ENCODE data around the gene CYP3A4. TPM values are rescaled to one million over a fixed set of nuclear protein-coding genes. Genes with fewer than 3 reads are reported as not detected.
"Not testable (repeated sequence)": the region's sequence is repeated elsewhere in the genome, so short reads cannot be mapped to it uniquely, and the experiment has no call there.

Gene CYP3A4
- polyA plus RNA-seq, 1 experiment, result not detected

- TF ChIP-seq, protein P1, sequence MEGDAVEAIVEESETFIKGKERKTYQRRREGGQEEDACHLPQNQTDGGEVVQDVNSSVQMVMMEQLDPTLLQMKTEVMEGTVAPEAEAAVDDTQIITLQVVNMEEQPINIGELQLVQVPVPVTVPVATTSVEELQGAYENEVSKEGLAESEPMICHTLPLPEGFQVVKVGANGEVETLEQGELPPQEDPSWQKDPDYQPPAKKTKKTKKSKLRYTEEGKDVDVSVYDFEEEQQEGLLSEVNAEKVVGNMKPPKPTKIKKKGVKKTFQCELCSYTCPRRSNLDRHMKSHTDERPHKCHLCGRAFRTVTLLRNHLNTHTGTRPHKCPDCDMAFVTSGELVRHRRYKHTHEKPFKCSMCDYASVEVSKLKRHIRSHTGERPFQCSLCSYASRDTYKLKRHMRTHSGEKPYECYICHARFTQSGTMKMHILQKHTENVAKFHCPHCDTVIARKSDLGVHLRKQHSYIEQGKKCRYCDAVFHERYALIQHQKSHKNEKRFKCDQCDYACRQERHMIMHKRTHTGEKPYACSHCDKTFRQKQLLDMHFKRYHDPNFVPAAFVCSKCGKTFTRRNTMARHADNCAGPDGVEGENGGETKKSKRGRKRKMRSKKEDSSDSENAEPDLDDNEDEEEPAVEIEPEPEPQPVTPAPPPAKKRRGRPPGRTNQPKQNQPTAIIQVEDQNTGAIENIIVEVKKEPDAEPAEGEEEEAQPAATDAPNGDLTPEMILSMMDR (IDR thresholded peaks at IDR 0.05; ENCODE audit: insufficient read depth, low read depth, low read length), result no peak
- no peaks in the 10 kb centered on the region; the same call in 1 of the 2 replicates for H3K27me3 ChIP-seq (ENCODE audit: control insufficient read depth, insufficient read depth, low read length)
- no peak overlapping the region for H3K4me3 ChIP-seq (ENCODE audit: low read depth, low read length)
- POLR2A ChIA-PET, result no interaction called here
- DNase-seq (ENCODE audit: low read depth), result no peak
- no peaks in the 10 kb centered on the region for H3K36me3 ChIP-seq (ENCODE audit: control insufficient read depth, insufficient read depth, low read length)
- CTCF ChIA-PET, result no interaction called here
These were observed 2.8 kb upstream of the CYP3A4 start for GRCh38 chr7:99786726-99787335.

- DNase-seq (ENCODE audit: low read depth); H3K27me3 ChIP-seq (ENCODE audit: control insufficient read depth, insufficient read depth, low read length); H3K36me3 ChIP-seq (ENCODE audit: control insufficient read depth, insufficient read depth, low read length); POLR2A ChIA-PET; H3K4me3 ChIP-seq (ENCODE audit: low read depth, low read length); CTCF ChIA-PET: not testable (repeated sequence)
These were observed 1.7 kb upstream of the CYP3A4 start for GRCh38 chr7:99785654-99786053.

DNA sequence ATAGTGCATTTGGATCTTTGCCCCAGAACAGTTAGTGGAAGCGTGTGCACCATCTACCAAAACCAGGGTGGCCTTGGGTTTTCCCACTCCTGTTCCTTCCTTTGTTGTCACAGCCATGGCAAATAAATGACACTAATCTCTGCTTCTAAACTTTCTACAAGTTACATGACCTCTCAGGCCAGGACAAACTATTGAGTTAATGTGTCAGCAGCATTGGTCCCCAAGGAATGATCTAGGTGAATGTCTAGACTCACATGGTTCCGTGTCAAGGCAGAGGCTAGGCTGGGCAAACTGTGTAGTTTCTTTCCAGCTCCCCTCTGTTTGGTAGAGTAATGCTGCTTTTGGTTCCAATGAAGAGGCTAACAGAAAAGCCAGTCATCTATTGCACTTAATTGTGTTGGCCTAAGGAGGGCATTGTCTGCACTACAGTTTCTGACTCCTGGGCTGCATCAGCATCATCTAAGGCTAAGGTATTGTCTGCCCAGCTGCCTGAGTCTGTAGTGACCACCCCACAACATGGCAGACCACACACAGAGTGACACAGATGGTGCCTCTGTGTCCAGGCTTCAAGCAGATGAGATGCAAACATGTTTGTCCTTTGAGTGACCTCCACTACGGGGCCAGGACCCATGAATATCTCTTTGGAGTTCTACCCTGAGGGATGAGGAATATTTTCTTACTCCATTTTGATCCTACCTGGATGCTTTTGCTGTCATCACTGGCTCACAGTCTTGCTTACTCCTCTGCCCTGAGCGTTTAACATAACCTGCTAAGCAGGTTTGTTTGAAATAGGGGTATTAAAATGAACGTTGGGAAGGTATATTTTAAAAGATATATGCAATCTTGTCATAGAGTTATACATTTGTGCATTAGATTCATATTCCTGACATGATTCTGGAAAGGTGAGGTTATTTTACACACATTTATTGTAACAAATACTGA is 1.7 kb downstream of the CYP3A4 start:
- Histone ChIP-seq H3K4me3 (ENCODE audit: low read depth, low read length) (no peak overlapping the region), H3K27me3 (ENCODE audit: control insufficient read depth, insufficient read depth, low read length) (peaks cover 5% of the 10 kb centered on the region), H3K36me3 (ENCODE audit: control insufficient read depth, insufficient read depth, low read length) (no peaks in the 10 kb centered on the region)
- ChIA-PET CTCF (no interaction called here), POLR2A (no interaction called here)
- TF ChIP-seq, protein P1 (IDR thresholded peaks at IDR 0.05; ENCODE audit: insufficient read depth, low read depth, low read length), result no peak
- DNase-seq (ENCODE audit: low read depth), result no peak

- Histone ChIP-seq H3K4me3 (ENCODE audit: low read depth, low read length) (no peak overlapping the region), H3K36me3 (ENCODE audit: control insufficient read depth, insufficient read depth, low read length) (no peaks in the 10 kb centered on the region), H3K27me3 (ENCODE audit: control insufficient read depth, insufficient read depth, low read length) (peaks cover 5% of the 10 kb centered on the region)
- no peak for DNase-seq (ENCODE audit: low read depth)
- CTCF ChIA-PET, result no interaction called here
- TF ChIP-seq, protein P1 (IDR thresholded peaks at IDR 0.05; ENCODE audit: insufficient read depth, low read depth, low read length), result no peak
- POLR2A ChIA-PET, result no interaction called here
These were observed 3.4 kb downstream of the CYP3A4 start for GRCh38 chr7:99780588-99780987.

DNA sequence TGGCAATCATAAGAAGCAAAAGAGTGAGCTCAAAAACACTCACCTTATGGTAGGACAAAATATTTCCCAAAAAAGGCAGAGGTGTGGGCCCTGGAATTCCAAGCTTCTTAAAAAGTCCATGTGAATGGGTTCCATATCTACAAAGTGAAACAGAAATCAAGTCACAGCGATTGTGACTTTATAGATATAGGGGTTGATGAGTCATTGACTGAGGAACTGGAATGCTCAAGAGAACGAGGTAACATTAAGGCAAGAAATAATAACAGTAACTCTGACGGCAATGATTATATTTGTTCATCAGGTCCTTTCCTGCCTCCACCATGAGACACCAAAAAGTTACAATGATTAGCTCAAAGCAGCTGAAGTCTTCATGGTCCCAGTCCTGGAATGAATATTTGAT is 4.0 kb downstream of the CYP3A4 start:
- ChIA-PET CTCF (no interaction called here), POLR2A (no interaction called here)
- Histone ChIP-seq H3K4me3 (ENCODE audit: low read depth, low read length) (no peak overlapping the region), H3K36me3 (ENCODE audit: control insufficient read depth, insufficient read depth, low read length) (no peaks in the 10 kb centered on the region), H3K27me3 (ENCODE audit: control insufficient read depth, insufficient read depth, low read length) (peaks cover 5% of the 10 kb centered on the region)
- TF ChIP-seq, protein P1 (IDR thresholded peaks at IDR 0.05; ENCODE audit: insufficient read depth, low read depth, low read length), result no peak
- DNase-seq (ENCODE audit: low read depth), result no peak
